Heart right ventricle (tissue), 16 donors: ENCODE results near the gene PASK. TPM values are rescaled to one million over a fixed set of nuclear protein-coding genes. Genes with fewer than 3 reads are reported as not detected.
A peak's percentile ranks its signal among the peaks of the same experiment; 100 is the strongest.

Experiments used
- ATAC-seq, 8 donors: fragments of 200-7000 bp; cut with Tn5 transposase; one replicate each; pipeline ENCODE4 v1.9.1; 2020; ENCODE audit warnings: mild to moderate bottlenecking in 8 of 8, moderate library complexity in 8 of 8, moderate number of reproducible peaks in 1 of 8
- DNase-seq, 2 donors: peaks; one replicate each; pipeline ENCODE4 v3.0.0-alpha.2; 2020
- H3K27ac ChIP-seq, 10 donors: fragments of 200-600 bp; sonication (generic) in 2 of 10; one replicate each; pipeline versions ENCODE4 v1.5.0 to v1.8.0; 2020 to 2022; ENCODE audit warnings: mild to moderate bottlenecking in 3 of 10
- H3K27me3 ChIP-seq, 7 donors: fragments of 200-600 bp; one replicate each; pipeline ENCODE4 v1.8.0; 2021 to 2022; ENCODE audit warnings: mild to moderate bottlenecking in 2 of 7
- H3K36me3 ChIP-seq, 9 donors: fragments of 200-600 bp; sonication (generic) in 1 of 9; one replicate each; pipeline versions ENCODE4 v1.5.0 to v1.8.0; 2020 to 2022; ENCODE audit warnings: mild to moderate bottlenecking in 2 of 9
- H3K4me1 ChIP-seq, 9 donors: fragments of 200-600 bp; sonication (generic) in 1 of 9; one replicate each; pipeline versions ENCODE4 v1.5.0 to v1.8.0; 2020 to 2022; ENCODE audit warnings: mild to moderate bottlenecking in 4 of 9
- H3K4me3 ChIP-seq, 10 donors: fragments of 200-600 bp; sonication (generic) in 2 of 10; one replicate each; pipeline versions ENCODE4 v1.5.0 to v1.8.0; 2020 to 2022; ENCODE audit warnings: mild to moderate bottlenecking in 7 of 10, moderate library complexity in 2 of 10
- H3K9me3 ChIP-seq, 11 donors: fragments of 200-600 bp in 10 of 11; sonication (generic) in 2 of 11; one replicate each; pipeline versions ENCODE4 v1.5.0 to v1.8.0; 2013 to 2022; ENCODE audit warnings: mild to moderate bottlenecking in 2 of 11, control low read depth in 1 of 11, moderate library complexity in 1 of 11
- CTCF ChIP-seq, 9 donors: fragments of 200-600 bp; sonication (generic) in 2 of 9; IDR thresholded peaks; one replicate each; pipeline versions ENCODE4 v1.5.0 to v1.8.0; 2021 to 2022; ENCODE audit warnings: antibody characterized with exemption in 9 of 9, mild to moderate bottlenecking in 5 of 9, moderate library complexity in 1 of 9
- WGBS, 2 donors: extraction: QIAGEN DNeasy Blood & Tissue Kit; methylation state at CpG; one replicate each; pipeline ENCODE4 v1.1.7; 2013; ENCODE audit warnings: inconsistent platforms in 1 of 2; 5-methylcytosine and 5-hydroxymethylcytosine counted together
- intact Hi-C, 10 donors: fragments of 100-400 bp; cut with DNase I; formaldehyde crosslinking; loops; one replicate each; pipeline versions ENCODE4 v1.11.1 to v1.14.2; 2022
- polyA plus RNA-seq, 2 donors: library from polyadenylated mRNA; stranded (reverse); fragments of 200-250 nt; gene quantifications; one replicate each; pipeline ENCODE4 v1.2.3, GENCODE V29; 2013
- total RNA-seq, 10 donors: library from RNA; stranded (reverse); fragmentation: NEBNext Ultra II Directional in 3 of 10; extraction: Animal tissue kit (Norgen Biotek cat#: 25700) in 3 of 10; gene quantifications; one replicate each; pipeline versions ENCODE4 v1.2.1 to v1.2.4, GENCODE V29; 2021 to 2023
- donor health status: Arrhythmogenic right ventricular cardiomyopathy.
- donor health status: ischemic (EF 13 %, LVEDD 7.1; RV severe dilation, severe dysfunction).
- donor health status: healthy with polysubstance abuse.
- donor health status: DM: no; HTN: yes; CAD: no.
- donor health status: DM: no; HTN: no; CAD: no.
- donor health status: ischemic (EF 25% LVEDD 6.9; RV normal size, moderate dysfunction).
- donor health status: ischemic (EF 25% LVEDD 5.7; RV mildly dilated, moderate dysfunction).
- donor health status: healthy.
- donor health status: DM: yes; HTN: yes; CAD: no.
- donor health status: Ischemic cardiomyopathy.
- donor health status: ischemic (EF 35%, LVEDD 5.7; RV mildly dilated, moderate dysfunction).
- donor health status: nonischemic (EF 11% LVEDD 7.7; RV severe dilation, severe dysfunction).
- donor health status: DM: yes; HTN: yes; CAD: no.
- donor health status: PGD.
- donor health status: ischemic (EF 29% LVEDD 5.4; RV normal size, mild dysfunction).
- donor health status: nonischemic (EF 23%, LVEDD 6.1; RV moderate dilation, normal function).

The PASK gene
- total and polyA plus RNA-seq, 12 donors, result 0.93 to 4.5 (median 1.5) TPM

- no peaks in the 10 kb centered on the region for H3K27me3 ChIP-seq
- H3K4me3 ChIP-seq, result no peak overlapping the region
- no peak overlapping the region for H3K27ac ChIP-seq
- TF ChIP-seq CTCF (IDR thresholded peaks at IDR 0.05), result no peak
- WGBS, 2 donors, result 89 to 92% methylated on average over 24 of the region's 24 CpGs
- ATAC-seq, result peak in 1 of 8 donors; percentile 10
- intact Hi-C loops, result no loop called here
- DNase-seq, result no peak
- H3K36me3 ChIP-seq, result peaks cover 0 to 26% (median 0%) of the 10 kb centered on the region in 9 donors
- no peaks in the 10 kb centered on the region for H3K9me3 ChIP-seq
- no peaks in the 10 kb centered on the region for H3K4me1 ChIP-seq
These were observed 11.7 kb downstream of the PASK start for GRCh38 chr2:241137276-241138190.

GRCh38 chr2:241136661-241137260, 12.5 kb downstream of the PASK start:
- DNase-seq, result no peak
- intact Hi-C loops, result no loop called here

DNA sequence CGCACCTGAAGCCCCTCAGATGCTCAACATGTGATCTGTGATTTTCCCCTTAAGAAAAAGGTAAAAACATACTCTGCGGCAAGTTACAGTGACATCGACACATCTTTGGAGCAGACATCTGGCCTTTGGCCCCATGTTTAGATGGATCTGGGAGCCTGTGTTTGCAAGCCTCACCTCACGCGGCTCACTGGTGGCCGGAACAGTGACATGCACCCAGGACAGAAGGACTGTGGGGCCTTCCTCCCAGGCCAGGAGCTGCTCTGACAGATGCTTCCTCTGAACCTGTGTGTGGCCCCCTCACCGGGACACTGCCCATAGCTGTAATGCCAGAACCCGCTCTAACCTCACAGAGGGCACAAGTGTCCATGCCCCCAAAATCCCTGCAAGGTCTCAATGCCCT, 13.1 kb downstream of the PASK start:
- peaks cover 0 to 22% (median 0%) of the 10 kb centered on the region in 9 donors for H3K36me3 ChIP-seq
- no peaks in the 10 kb centered on the region for H3K27me3 ChIP-seq
- H3K4me3 ChIP-seq, result no peak overlapping the region
- no peak overlapping the region for H3K27ac ChIP-seq
- no peaks in the 10 kb centered on the region for H3K4me1 ChIP-seq
- no peaks in the 10 kb centered on the region for H3K9me3 ChIP-seq
- 95 to 97% methylated on average over 8 of the region's 8 CpGs for WGBS, 2 donors
- TF ChIP-seq CTCF (IDR thresholded peaks at IDR 0.05), result no peak
- intact Hi-C loops, result no loop called here
- no peak for DNase-seq
- no peak for ATAC-seq

More at GRCh38 chr2:241136661-241137260, 12.5 kb downstream of the PASK start:
- H3K36me3 ChIP-seq, result peaks cover 0 to 22% (median 0%) of the 10 kb centered on the region in 9 donors
- ATAC-seq, result no peak
- H3K4me3 ChIP-seq, result no peak overlapping the region
- no peaks in the 10 kb centered on the region for H3K4me1 ChIP-seq
- H3K27ac ChIP-seq, result no peak overlapping the region
- no peak for TF ChIP-seq CTCF (IDR thresholded peaks at IDR 0.05)
- WGBS, 2 donors, result 95 to 96% methylated on average over 25 of the region's 25 CpGs
- H3K9me3 ChIP-seq, result no peaks in the 10 kb centered on the region
- H3K27me3 ChIP-seq, result no peaks in the 10 kb centered on the region

DNA sequence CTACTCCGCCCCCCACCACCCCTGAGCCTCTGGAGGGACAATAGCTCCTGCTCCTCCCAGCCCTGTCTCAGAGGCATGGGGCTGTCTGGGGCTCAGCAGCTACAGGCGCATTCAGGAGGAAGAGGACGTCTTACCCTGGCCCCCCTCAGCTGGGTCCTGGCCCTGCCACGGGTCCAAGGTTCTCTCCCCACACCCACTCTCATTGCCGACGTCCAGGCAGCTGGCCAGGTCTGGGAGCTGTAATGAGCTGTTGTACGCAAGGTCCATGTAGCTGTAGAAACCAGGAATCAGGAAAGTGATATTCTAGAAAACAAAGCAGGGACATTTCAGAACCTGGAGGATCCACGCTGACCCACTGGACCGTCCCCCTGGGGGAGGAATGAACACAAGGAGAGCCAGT, 13.5 kb downstream of the PASK start:
- 84 to 85% methylated on average over 9 of the region's 9 CpGs for WGBS, 2 donors
- no peak for TF ChIP-seq CTCF (IDR thresholded peaks at IDR 0.05)
- no peaks in the 10 kb centered on the region for H3K4me1 ChIP-seq
- peaks cover 0 to 21% (median 0%) of the 10 kb centered on the region in 9 donors for H3K36me3 ChIP-seq
- H3K27me3 ChIP-seq, result no peaks in the 10 kb centered on the region
- no peak for DNase-seq
- H3K9me3 ChIP-seq, result no peaks in the 10 kb centered on the region
- intact Hi-C loops, result no loop called here
- H3K4me3 ChIP-seq, result no peak overlapping the region
- ATAC-seq, result no peak
- no peak overlapping the region for H3K27ac ChIP-seq
